NCI-H69 (cell line): Measurements from ENCODE around the gene UNG.
"Not testable (repeated sequence)": the region's sequence is repeated elsewhere in the genome, so short reads cannot be mapped to it uniquely, and the experiment has no call there.

Experiments used
- DNase-seq: peaks from one replicate; lab custom pipeline; 2025; lab: John Stamatoyannopoulos, UW

The UNG gene

GRCh38 chr12:109121346-109121880 lies 24.0 kb downstream of the UNG start:
- no peak for DNase-seq

GRCh38 chr12:109124878-109125648 lies 27.7 kb downstream of the UNG start:
- DNase-seq: no peak

- peak; percentile 50 for DNase-seq
Observed at GRCh38 chr12:109125791-109126190, 28.4 kb downstream of the UNG start.

GRCh38 chr12:109126784-109127183 lies 29.4 kb downstream of the UNG start:
- no peak for DNase-seq

GRCh38 chr12:109127533-109128242 lies 30.3 kb downstream of the UNG start:
- no peak for DNase-seq

GRCh38 chr12:109130297-109131153 lies 33.1 kb downstream of the UNG start:
- no peak for DNase-seq

- peak; percentile 34 for DNase-seq
Observed at GRCh38 chr12:109131154-109132050, 34.0 kb downstream of the UNG start.

GRCh38 chr12:109134186-109134917 lies 37.0 kb downstream of the UNG start:
- DNase-seq: peak; percentile 8

GRCh38 chr12:109137055-109137454 lies 39.7 kb downstream of the UNG start:
- DNase-seq: no peak

- DNase-seq: no peak
Observed at GRCh38 chr12:109139360-109139759, 42.0 kb downstream of the UNG start.

- no peak for DNase-seq
Observed at GRCh38 chr12:109139791-109140190, 42.4 kb downstream of the UNG start.

- DNase-seq: no peak
Observed at GRCh38 chr12:109140560-109140959, 43.2 kb downstream of the UNG start.

GRCh38 chr12:109144224-109144623 lies 46.8 kb downstream of the UNG start:
- no peak for DNase-seq

GRCh38 chr12:109147126-109147525 lies 49.7 kb downstream of the UNG start:
- not testable (repeated sequence) for DNase-seq

GRCh38 chr12:109147954-109148353 lies 50.6 kb downstream of the UNG start:
- no peak for DNase-seq

GRCh38 chr12:109150124-109150640 lies 52.8 kb downstream of the UNG start:
- DNase-seq: no peak

GRCh38 chr12:109151457-109151856 lies 54.1 kb downstream of the UNG start:
- no peak for DNase-seq

GRCh38 chr12:109153821-109154441 lies 56.5 kb downstream of the UNG start:
- DNase-seq: peak; percentile 47
